GM19438 (cell line): Measurements from ENCODE around the gene C1orf167.

ENCODE experiments used
- ATAC-seq: cut with Tn5 transposase; IDR thresholded peaks from one replicate; pipeline ENCODE4 v1.9.1; 2021; ENCODE audit warnings: low read depth; ENCODE audit not compliant: unreplicated experiment

Gene C1orf167

DNA sequence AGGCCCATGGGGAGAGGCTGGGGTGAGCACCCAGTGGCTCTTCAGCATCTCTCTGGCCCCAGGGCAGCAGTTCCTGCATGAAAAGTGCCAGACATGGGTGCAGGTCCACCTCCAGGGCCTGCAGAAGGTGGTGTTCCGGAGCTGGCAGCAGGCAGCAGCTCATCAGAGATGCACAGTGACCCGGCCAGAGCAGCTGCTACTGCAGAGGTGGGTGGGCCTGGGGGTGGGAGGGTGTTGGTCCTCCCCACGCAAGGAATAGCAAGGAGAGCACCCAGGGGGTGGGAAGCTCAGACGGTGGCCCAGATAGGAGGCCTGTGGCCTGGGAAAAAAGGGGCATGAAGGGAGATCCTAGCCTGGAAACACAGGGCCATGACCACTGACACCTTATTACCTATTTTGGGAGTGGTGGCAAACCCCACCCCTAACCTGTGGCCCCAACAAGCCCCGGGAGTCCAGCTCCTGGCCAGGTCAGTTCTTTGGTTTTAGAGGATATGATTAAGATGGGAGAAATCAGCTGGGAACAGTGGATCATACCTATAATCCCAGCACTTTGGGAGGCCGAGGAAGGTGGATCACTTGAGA is 20.2 kb downstream of the C1orf167 start:
- ATAC-seq = no peak

GRCh38 chr1:11783556-11783955 is 21.6 kb downstream of the C1orf167 start:
- no peak for ATAC-seq

GRCh38 chr1:11784256-11784992 is 22.4 kb downstream of the C1orf167 start:
- no peak for ATAC-seq

GRCh38 chr1:11784993-11785769 is 23.2 kb downstream of the C1orf167 start:
- ATAC-seq = no peak

GRCh38 chr1:11786168-11786567 is 24.2 kb downstream of the C1orf167 start:
- no peak for ATAC-seq

GRCh38 chr1:11787251-11787803 is 25.3 kb downstream of the C1orf167 start:
- ATAC-seq = no peak

- no peak for ATAC-seq
These were observed 25.9 kb downstream of the C1orf167 start for GRCh38 chr1:11787804-11788436.

GRCh38 chr1:11788549-11789053 is 26.6 kb downstream of the C1orf167 start:
- ATAC-seq = no peak

- ATAC-seq = no peak
These were observed 27.4 kb downstream of the C1orf167 start for GRCh38 chr1:11789126-11790067.

DNA sequence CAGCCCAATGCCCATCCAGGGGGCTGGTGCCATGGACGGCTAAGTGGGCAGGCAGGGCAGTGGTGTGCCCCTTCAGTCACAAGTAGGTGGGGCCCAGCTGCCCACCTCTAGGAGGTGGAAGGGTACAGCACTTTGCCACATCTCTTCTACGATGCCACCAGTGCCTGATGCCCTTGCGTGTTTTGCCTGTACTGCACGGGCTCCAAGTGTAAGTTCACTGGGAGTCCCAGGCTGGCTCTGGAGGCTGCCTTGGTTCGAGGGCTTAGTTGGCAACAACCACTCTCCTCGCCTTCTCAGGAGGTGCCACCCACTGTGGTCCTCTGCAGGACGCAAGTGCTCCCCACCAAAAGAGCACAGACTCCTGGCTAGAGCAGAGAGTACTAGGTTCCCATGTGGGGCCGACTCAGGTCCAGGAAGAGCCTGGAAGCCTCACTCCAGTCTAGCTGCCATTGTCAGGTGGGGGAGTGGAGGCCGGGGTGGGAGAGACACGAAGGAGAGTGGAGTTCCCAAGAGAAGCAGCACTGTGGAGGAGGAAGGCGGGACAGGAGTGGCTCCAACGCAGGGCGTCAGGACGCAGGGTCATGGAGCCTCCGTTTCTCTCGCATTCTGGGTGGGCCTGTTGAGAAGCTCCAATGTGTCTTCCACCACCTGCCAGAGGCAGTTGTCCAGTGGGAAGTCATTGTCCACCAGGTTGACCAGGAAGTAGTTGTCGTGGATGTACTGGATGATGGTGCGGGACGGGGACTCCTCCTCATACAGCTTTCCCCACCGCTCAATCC is 28.3 kb downstream of the C1orf167 start:
- ATAC-seq = no peak

DNA sequence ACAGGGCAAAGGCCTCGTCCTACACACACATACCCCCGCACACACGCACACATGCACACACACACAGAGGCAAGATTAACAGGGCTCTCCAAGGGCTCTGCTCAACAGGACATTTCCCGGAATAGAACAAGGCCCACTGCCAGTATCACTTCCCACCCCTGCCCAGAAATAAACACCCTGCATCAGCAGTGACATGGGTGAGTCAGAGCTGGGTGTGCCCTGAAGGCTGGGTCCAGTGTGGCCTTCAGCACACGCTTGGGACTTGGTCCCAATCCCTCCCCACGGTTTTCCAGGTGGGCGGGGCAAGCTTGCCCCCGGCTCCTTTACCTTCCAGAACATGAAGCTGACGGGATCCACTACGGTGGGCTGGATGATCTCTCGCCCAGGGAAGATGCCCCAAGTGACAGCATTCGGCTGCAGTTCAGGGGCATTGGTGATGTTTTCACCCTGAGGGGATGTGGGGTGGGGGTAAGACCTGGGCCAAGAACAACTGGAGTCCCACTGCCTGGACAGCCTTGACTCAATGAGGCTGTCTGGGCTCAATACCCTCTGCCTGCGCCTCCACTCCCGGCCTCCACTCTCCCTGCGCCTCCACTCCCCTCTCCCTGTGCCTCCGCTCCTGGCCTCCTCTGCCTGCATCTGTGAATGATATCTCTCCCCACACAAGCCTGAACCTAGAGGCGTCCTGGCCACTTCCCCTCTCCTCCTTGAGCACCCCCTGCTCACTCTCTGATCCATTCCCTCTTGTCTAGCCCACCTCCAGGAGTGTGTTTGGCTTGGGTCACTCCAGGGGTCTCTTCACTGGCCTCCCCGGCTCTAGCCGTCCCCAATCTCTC is 29.1 kb downstream of the C1orf167 start:
- ATAC-seq = no peak

DNA sequence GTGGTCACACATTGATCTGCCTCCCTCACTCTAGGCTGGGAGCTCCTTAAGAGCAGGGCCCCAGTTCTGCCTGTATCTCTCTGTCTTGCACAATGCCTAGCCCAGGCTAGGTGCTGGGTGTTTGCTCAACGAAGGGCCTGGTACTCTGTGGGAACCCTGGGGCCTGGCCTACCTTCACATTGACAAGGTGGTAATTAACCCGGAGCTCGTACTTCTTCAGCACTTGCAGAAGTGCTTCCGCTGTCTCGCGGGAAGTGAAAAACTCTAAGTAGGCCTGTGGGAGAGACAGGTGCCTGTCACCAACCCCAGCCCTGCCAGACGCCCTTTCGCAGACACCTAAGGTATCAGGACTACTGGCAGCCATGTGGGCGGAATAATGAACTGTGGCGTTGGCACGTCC is 30.1 kb downstream of the C1orf167 start:
- no peak for ATAC-seq

GRCh38 chr1:11793819-11794218 is 31.8 kb downstream of the C1orf167 start:
- no peak for ATAC-seq

GRCh38 chr1:11794446-11795237 is 32.6 kb downstream of the C1orf167 start:
- no peak for ATAC-seq

DNA sequence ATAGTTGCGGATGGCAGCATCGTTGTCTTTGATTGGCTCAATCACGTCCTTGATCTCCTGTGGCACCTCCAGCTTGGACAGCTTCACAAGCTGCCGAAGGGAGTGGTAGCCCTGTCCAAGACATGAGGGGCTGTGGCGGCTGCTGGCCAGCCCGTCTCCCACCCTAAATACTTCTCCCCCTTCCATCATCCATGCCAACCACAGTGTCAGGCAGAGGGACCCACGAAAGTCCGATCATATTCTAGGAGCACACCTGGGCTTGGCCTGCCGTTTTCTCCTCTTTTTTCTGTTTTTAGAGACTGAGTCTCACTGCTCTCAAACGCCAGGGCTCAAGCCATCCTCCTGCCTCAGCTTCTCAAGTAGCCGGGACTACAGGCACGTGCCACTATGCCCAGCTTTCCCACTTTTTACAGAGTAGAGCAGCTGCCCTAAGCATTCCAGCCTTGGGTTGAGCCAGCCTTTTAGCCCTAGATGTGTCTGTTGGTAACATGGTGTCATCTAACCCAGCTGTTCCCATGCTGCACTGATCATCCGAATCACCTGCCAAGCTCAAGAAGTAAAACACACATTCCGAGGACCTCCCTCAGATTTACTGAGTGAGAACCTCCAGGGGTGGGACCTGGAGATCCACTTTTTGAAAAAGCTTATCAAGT is 33.4 kb downstream of the C1orf167 start:
- no peak for ATAC-seq

GRCh38 chr1:11796036-11796828 is 34.2 kb downstream of the C1orf167 start:
- ATAC-seq = no peak
